Stimulated activated naive CD8-positive, alpha-beta T cell treated with anti-CD3 and anti-CD28 coated beads, Interleukin-15, amount 100 ng/mL, for 72 hours (primary cell): ENCODE measurements around the gene ARL13B.

Experiments
- ATAC-seq: fragments of 150-1000 bp; cut with Tn5 transposase; 2 replicates; pipeline ENCODE4 v1.10.0; 2021; ENCODE audit warnings: mild to moderate bottlenecking, moderate library complexity
- DNase-seq, 2 donors: peaks; one replicate each; pipeline ENCODE4 v3.0.0; 2021 to 2022
- H3K27ac Mint-ChIP-seq, 2 donors: one replicate each; pipeline ENCODE4 v1.8.0; 2022; ENCODE audit warnings: mild to moderate bottlenecking in 2 of 2, mixed read lengths in 2 of 2, moderate library complexity in 2 of 2
- H3K27me3 Mint-ChIP-seq: one replicate; pipeline ENCODE4 v1.8.0; 2022; ENCODE audit warnings: mixed read lengths
- H3K4me1 Mint-ChIP-seq: one replicate; pipeline ENCODE4 v1.8.0; 2022; ENCODE audit warnings: mild to moderate bottlenecking, mixed read lengths
- H3K4me3 Mint-ChIP-seq, 2 donors: one replicate each; pipeline ENCODE4 v1.8.0; 2022; ENCODE audit warnings: mild to moderate bottlenecking in 2 of 2, mixed read lengths in 2 of 2, moderate library complexity in 1 of 2
- H3K9me3 Mint-ChIP-seq, 2 donors: one replicate each; pipeline ENCODE4 v1.8.0; 2022; ENCODE audit warnings: mixed read lengths in 2 of 2

Gene ARL13B

GRCh38 chr3:94098452-94098851 is 118.5 kb downstream of the ARL13B start:
- ATAC-seq (no peak), DNase-seq (no peak)
- Mint-ChIP-seq H3K4me1 (no peaks in the 10 kb centered on the region), H3K9me3 (no peaks in the 10 kb centered on the region), H3K27me3 (no peaks in the 10 kb centered on the region), H3K4me3 (no peak overlapping the region), H3K27ac (no peak overlapping the region)

GRCh38 chr3:94099311-94099710 is 119.4 kb downstream of the ARL13B start:
- Mint-ChIP-seq H3K9me3 (no peaks in the 10 kb centered on the region), H3K27me3 (no peaks in the 10 kb centered on the region), H3K27ac (no peak overlapping the region), H3K4me1 (no peaks in the 10 kb centered on the region), H3K4me3 (no peak overlapping the region)
- ATAC-seq (no peak), DNase-seq (no peak)

GRCh38 chr3:94101860-94102259 is 121.9 kb downstream of the ARL13B start:
- no peak overlapping the region for H3K27ac Mint-ChIP-seq
- DNase-seq = no peak
- no peak overlapping the region for H3K4me3 Mint-ChIP-seq
- ATAC-seq = no peak
- H3K4me1 Mint-ChIP-seq = no peaks in the 10 kb centered on the region
- no peaks in the 10 kb centered on the region for H3K9me3 Mint-ChIP-seq
- H3K27me3 Mint-ChIP-seq = no peaks in the 10 kb centered on the region
